ENCODE results near the gene CHP1. TPM values are rescaled to one million over a fixed set of nuclear protein-coding genes. Genes with fewer than 3 reads are reported as not detected.

Gene CHP1
- polyA plus RNA-seq, 1 of the 3 experiments (the other 2 are of a cell fraction): 30.5 TPM

DNA sequence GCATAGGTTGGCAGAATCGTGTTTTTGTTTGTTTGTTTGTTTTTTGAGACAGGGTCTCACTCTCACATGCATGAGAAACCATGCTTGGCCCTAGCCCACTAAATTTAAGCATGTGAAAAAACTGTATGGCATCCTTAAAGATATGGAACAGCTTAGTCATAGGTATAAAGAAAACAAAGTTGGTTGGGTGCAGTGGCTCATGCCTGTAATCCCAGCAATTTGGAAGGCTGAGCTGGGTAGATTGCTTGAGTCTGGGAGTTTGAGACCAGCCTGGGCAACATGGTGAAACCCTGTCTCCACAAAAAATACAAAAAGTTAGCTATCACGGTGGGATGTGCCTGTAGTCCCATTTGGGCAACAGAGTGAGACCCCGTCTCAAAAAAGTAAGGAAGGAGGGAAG lies 25.8 kb upstream of the CHP1 start (continued):
- TF ChIP-seq, protein P1, sequence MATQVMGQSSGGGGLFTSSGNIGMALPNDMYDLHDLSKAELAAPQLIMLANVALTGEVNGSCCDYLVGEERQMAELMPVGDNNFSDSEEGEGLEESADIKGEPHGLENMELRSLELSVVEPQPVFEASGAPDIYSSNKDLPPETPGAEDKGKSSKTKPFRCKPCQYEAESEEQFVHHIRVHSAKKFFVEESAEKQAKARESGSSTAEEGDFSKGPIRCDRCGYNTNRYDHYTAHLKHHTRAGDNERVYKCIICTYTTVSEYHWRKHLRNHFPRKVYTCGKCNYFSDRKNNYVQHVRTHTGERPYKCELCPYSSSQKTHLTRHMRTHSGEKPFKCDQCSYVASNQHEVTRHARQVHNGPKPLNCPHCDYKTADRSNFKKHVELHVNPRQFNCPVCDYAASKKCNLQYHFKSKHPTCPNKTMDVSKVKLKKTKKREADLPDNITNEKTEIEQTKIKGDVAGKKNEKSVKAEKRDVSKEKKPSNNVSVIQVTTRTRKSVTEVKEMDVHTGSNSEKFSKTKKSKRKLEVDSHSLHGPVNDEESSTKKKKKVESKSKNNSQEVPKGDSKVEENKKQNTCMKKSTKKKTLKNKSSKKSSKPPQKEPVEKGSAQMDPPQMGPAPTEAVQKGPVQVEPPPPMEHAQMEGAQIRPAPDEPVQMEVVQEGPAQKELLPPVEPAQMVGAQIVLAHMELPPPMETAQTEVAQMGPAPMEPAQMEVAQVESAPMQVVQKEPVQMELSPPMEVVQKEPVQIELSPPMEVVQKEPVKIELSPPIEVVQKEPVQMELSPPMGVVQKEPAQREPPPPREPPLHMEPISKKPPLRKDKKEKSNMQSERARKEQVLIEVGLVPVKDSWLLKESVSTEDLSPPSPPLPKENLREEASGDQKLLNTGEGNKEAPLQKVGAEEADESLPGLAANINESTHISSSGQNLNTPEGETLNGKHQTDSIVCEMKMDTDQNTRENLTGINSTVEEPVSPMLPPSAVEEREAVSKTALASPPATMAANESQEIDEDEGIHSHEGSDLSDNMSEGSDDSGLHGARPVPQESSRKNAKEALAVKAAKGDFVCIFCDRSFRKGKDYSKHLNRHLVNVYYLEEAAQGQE (IDR thresholded peaks at IDR 0.05; ENCODE audit: low read depth, low read length): no peak
- no peak for TF ChIP-seq RFX5 (IDR thresholded peaks at IDR 0.05; ENCODE audit: low read length)
- TF ChIP-seq CTCF (IDR thresholded peaks at IDR 0.05): no peak
- TF ChIP-seq ZBTB33 (IDR thresholded peaks at IDR 0.05; ENCODE audit: borderline replicate concordance, low read depth): no peak
- no peak for TF ChIP-seq NRF1 (IDR thresholded peaks at IDR 0.05; ENCODE audit: low read depth, low read length)
- no peak for TF ChIP-seq JUND (IDR thresholded peaks at IDR 0.05)
- no peak for TF ChIP-seq FOSL2 (IDR thresholded peaks at IDR 0.05; ENCODE audit: borderline replicate concordance, low read depth)
- TF ChIP-seq TAF1 (IDR thresholded peaks at IDR 0.05; ENCODE audit: borderline replicate concordance, low read depth, low read length): no peak
- no peak for TF ChIP-seq EZH2phosphoT487 (IDR thresholded peaks at IDR 0.05; ENCODE audit: borderline replicate concordance, low read depth)
- TF ChIP-seq SIN3A (IDR thresholded peaks at IDR 0.05; ENCODE audit: borderline replicate concordance, low read depth, low read length): no peak

DNA sequence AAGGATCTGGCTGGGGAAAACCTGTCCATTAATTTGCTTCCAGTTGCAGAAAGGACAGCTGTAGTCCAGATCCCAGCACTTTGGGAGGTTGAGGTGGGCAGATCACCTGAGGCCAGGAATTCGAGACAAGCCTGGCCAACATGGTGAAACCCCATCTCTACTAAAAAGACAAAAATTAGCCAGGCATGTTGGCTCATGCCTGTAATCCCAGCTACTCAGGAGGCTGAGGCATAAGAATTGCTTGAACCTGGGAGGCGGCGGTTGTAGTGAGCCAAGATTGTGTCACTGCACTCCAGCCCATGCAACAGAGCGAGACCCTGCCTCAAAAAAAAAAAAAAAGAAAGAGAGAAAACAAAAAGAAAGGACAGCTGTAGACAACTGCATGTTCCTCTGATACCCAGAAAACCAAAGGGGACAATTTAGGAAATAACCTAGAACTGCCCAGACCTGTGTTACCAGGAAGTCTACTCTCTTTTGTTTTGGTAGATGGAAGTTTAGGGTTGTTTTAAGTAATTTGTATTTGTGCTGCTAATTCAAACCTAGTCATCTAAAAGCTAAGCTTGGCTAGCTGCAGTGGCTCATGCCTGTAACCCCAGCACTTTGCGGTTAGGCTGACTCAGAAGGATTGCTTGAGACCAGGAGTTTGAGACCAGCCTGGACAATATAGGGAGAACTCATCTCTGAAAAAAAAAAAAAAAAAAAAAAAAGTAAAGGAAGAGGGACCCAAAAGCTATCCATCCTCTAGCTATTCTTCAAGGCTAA lies 23.2 kb upstream of the CHP1 start:
- H3F3A ChIP-seq (replicated peaks; ENCODE audit: insufficient read depth): peaks cover 6% of the 10 kb centered on the region
- no peaks in the 10 kb centered on the region for H3K9me2 ChIP-seq
- no peaks in the 10 kb centered on the region for H3K4me1 ChIP-seq (ENCODE audit: control insufficient read depth in 1 of 2, insufficient read depth in 2 of 2, low read depth in 1 of 2, low read length in 1 of 2)
- H4K20me1 ChIP-seq (ENCODE audit: insufficient read depth): no peaks in the 10 kb centered on the region
- H3K9me3 ChIP-seq: no peaks in the 10 kb centered on the region
- H3K27ac ChIP-seq (ENCODE audit: low read depth in 2 of 2, low read length in 1 of 2): no peak overlapping the region
- CTCF ChIA-PET: interaction anchor here (1.7 kb wide), 1 partner anchor 22 kb away, joined by 3 read pairs; no protein-coding TSS in a partner anchor
- 98% methylated on average over 4 of the region's 5 CpGs for WGBS (ENCODE audit: low lambda C conversion rate)
- no peaks in the 10 kb centered on the region for H3K79me2 ChIP-seq (ENCODE audit: insufficient read depth)
- H3K36me3 ChIP-seq (replicated peaks in 1 of 2; ENCODE audit: control insufficient read depth in 1 of 2, insufficient read depth in 2 of 2, low read length in 1 of 2): no peaks in the 10 kb centered on the region
- TF ChIP-seq EZH2phosphoT487 (IDR thresholded peaks at IDR 0.05; ENCODE audit: borderline replicate concordance, low read depth) (no peak), FOXJ3 (CRISPR knock-in tag; IDR thresholded peaks at IDR 0.05) (no peak), NRF1 (IDR thresholded peaks at IDR 0.05; ENCODE audit: low read depth, low read length) (no peak)
- no peak for DNase-seq
- POLR2A ChIA-PET: no interaction called here
- no peak overlapping the region for H3K4me2 ChIP-seq
- no peaks in the 10 kb centered on the region; the same call in 1 of the 2 replicates for H3K27me3 ChIP-seq (ENCODE audit: insufficient read depth)
- no peak overlapping the region for H2AFZ ChIP-seq (ENCODE audit: low read depth)
- no peak overlapping the region for H3K4me3 ChIP-seq (ENCODE audit: low read depth in 2 of 2, low read length in 1 of 2)
- H3K9ac ChIP-seq: no peak overlapping the region

All from SK-N-SH (cell line).